ENCODE results near the gene CFAP74.

The CFAP74 gene

GRCh38 chr1:1922702-1922955 is 81.0 kb downstream of the CFAP74 start:
- TF ChIP-seq, protein P1, sequence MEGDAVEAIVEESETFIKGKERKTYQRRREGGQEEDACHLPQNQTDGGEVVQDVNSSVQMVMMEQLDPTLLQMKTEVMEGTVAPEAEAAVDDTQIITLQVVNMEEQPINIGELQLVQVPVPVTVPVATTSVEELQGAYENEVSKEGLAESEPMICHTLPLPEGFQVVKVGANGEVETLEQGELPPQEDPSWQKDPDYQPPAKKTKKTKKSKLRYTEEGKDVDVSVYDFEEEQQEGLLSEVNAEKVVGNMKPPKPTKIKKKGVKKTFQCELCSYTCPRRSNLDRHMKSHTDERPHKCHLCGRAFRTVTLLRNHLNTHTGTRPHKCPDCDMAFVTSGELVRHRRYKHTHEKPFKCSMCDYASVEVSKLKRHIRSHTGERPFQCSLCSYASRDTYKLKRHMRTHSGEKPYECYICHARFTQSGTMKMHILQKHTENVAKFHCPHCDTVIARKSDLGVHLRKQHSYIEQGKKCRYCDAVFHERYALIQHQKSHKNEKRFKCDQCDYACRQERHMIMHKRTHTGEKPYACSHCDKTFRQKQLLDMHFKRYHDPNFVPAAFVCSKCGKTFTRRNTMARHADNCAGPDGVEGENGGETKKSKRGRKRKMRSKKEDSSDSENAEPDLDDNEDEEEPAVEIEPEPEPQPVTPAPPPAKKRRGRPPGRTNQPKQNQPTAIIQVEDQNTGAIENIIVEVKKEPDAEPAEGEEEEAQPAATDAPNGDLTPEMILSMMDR (IDR thresholded peaks at IDR 0.05; ENCODE audit: borderline replicate concordance, insufficient read depth, low read depth, low read length): no peak
- no peak overlapping the region for H3K4me3 ChIP-seq (ENCODE audit: low read depth, low read length)

DNA sequence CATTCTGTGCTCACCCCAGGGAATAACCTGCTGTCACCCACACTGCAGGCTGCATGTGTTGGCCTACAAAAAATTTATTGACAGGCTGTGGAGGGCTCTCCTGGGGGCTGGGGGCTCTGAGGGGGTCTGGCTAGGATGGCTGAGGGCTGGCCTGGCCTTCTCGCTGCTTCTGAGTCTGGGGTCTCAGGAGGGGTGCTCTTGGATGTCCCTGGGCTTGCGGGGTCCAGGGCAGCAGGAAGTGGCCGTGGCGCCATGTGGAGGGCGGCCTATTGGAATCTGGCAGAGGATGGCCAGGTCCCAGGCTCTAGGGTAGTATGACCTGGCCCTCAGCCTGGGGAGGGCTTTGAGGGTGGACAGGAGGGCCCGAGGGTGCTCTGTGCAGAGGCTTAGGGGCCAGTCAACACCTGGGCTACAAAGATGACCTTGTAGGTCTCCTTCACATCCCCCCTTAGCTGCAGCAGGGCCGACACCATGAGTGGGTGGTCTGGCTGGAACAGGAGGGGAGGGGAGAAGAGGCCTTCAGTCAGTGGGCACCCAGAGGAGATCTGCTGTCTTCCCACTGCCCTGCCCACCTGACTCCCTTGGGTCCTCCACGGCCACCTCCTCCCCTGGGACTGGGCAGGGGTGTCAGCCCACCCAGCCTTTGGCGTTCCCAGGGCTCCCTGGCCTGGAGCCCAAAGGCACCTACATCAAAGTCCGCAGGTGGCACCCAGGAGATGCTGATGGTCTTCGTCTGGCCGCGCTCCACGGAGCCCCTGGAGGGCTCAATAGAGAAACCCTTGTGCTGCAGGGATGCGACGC is 81.5 kb downstream of the CFAP74 start:
- no peak overlapping the region for H3K4me3 ChIP-seq (ENCODE audit: low read depth, low read length)
- TF ChIP-seq, protein P1 (IDR thresholded peaks at IDR 0.05; ENCODE audit: borderline replicate concordance, insufficient read depth, low read depth, low read length): no peak

DNA sequence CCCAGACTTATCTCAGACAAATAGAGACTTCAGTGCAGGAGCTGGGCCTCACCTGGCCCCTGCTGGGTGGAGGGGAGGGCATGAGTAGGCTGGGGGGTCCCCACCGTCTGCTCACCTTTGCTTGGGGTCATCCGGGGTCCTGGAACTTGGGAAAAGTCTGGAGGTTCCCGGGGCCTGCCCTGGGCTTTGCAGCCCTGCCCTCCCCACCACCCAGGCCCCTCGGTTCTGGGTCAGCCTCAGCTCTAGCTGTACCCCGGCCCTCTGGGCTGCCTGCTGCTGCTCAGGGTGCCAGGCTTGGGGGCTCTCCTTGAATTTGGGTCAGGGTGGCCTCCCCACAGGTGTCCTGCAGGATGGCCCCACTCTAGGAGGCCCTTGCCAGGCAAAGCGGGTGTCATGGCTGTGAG is 82.1 kb downstream of the CFAP74 start:
- TF ChIP-seq, protein P1 (IDR thresholded peaks at IDR 0.05; ENCODE audit: borderline replicate concordance, insufficient read depth, low read depth, low read length): no peak
- no peak overlapping the region for H3K4me3 ChIP-seq (ENCODE audit: low read depth, low read length)

GRCh38 chr1:1920608-1921458 is 82.8 kb downstream of the CFAP74 start:
- no peak overlapping the region for H3K4me3 ChIP-seq (ENCODE audit: low read depth, low read length)
- TF ChIP-seq, protein P1 (IDR thresholded peaks at IDR 0.05; ENCODE audit: borderline replicate concordance, insufficient read depth, low read depth, low read length): no peak

- H3K4me3 ChIP-seq (ENCODE audit: low read depth, low read length): no peak overlapping the region
- TF ChIP-seq, protein P1 (IDR thresholded peaks at IDR 0.05; ENCODE audit: borderline replicate concordance, insufficient read depth, low read depth, low read length): no peak
These were observed 83.5 kb downstream of the CFAP74 start for GRCh38 chr1:1920057-1920607.

- H3K4me3 ChIP-seq (ENCODE audit: low read depth, low read length): peak overlapping the region; percentile 47
- TF ChIP-seq, protein P1 (IDR thresholded peaks at IDR 0.05; ENCODE audit: borderline replicate concordance, insufficient read depth, low read depth, low read length): no peak
These were observed 84.1 kb downstream of the CFAP74 start for GRCh38 chr1:1919304-1920056.
